ENCODE measurements around the gene NTN1. TPM values are rescaled to one million over a fixed set of nuclear protein-coding genes. Genes with fewer than 3 reads are reported as not detected.

NTN1 gene
- polyA plus RNA-seq, 1 experiment, result 0.06 TPM

- ChIA-PET POLR2A (no interaction called here), CTCF (interaction anchor here (2.9 kb wide), 1 partner anchor 9 kb away, joined by 16 read pairs; no protein-coding TSS in a partner anchor)
- TF ChIP-seq, protein P1, sequence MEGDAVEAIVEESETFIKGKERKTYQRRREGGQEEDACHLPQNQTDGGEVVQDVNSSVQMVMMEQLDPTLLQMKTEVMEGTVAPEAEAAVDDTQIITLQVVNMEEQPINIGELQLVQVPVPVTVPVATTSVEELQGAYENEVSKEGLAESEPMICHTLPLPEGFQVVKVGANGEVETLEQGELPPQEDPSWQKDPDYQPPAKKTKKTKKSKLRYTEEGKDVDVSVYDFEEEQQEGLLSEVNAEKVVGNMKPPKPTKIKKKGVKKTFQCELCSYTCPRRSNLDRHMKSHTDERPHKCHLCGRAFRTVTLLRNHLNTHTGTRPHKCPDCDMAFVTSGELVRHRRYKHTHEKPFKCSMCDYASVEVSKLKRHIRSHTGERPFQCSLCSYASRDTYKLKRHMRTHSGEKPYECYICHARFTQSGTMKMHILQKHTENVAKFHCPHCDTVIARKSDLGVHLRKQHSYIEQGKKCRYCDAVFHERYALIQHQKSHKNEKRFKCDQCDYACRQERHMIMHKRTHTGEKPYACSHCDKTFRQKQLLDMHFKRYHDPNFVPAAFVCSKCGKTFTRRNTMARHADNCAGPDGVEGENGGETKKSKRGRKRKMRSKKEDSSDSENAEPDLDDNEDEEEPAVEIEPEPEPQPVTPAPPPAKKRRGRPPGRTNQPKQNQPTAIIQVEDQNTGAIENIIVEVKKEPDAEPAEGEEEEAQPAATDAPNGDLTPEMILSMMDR (IDR thresholded peaks at IDR 0.05; ENCODE audit: insufficient read depth, low read depth, low read length), result no peak
- Histone ChIP-seq H3K27me3 (ENCODE audit: control insufficient read depth, insufficient read depth, low read length) (peaks cover 11% of the 10 kb centered on the region), H3K36me3 (ENCODE audit: control insufficient read depth, insufficient read depth, low read length) (no peaks in the 10 kb centered on the region), H3K4me3 (ENCODE audit: low read depth, low read length) (no peak overlapping the region)
- no peak for DNase-seq (ENCODE audit: low read depth)
These were observed 14.1 kb upstream of the NTN1 start for GRCh38 chr17:9007052-9007714.

- TF ChIP-seq, protein P1 (IDR thresholded peaks at IDR 0.05; ENCODE audit: insufficient read depth, low read depth, low read length), result no peak
- Histone ChIP-seq H3K36me3 (ENCODE audit: control insufficient read depth, insufficient read depth, low read length) (no peaks in the 10 kb centered on the region), H3K27me3 (ENCODE audit: control insufficient read depth, insufficient read depth, low read length) (peaks cover 6% of the 10 kb centered on the region), H3K4me3 (ENCODE audit: low read depth, low read length) (no peak overlapping the region)
- CTCF ChIA-PET, result interaction anchor here (1.4 to 2.9 kb wide), 2 partner anchors 11 to 283 kb away, joined by 3 to 16 read pairs; no protein-coding TSS in a partner anchor
- POLR2A ChIA-PET, result no interaction called here
- DNase-seq (ENCODE audit: low read depth), result no peak
These were observed 12.2 kb upstream of the NTN1 start for GRCh38 chr17:9009096-9009495.

- ChIA-PET POLR2A (no interaction called here), CTCF (interaction anchor here (0.6 to 2.9 kb wide), 3 partner anchors 12 to 283 kb away, joined by 3 to 16 read pairs (median 3); no protein-coding TSS in a partner anchor)
- Histone ChIP-seq H3K27me3 (ENCODE audit: control insufficient read depth, insufficient read depth, low read length) (peaks cover 1% of the 10 kb centered on the region; the same call in 1 of the 2 replicates), H3K36me3 (ENCODE audit: control insufficient read depth, insufficient read depth, low read length) (no peaks in the 10 kb centered on the region), H3K4me3 (ENCODE audit: low read depth, low read length) (no peak overlapping the region)
- TF ChIP-seq, protein P1 (IDR thresholded peaks at IDR 0.05; ENCODE audit: insufficient read depth, low read depth, low read length), result no peak
- DNase-seq (ENCODE audit: low read depth), result no peak
These were observed 11.6 kb upstream of the NTN1 start for GRCh38 chr17:9009737-9010136.

DNA sequence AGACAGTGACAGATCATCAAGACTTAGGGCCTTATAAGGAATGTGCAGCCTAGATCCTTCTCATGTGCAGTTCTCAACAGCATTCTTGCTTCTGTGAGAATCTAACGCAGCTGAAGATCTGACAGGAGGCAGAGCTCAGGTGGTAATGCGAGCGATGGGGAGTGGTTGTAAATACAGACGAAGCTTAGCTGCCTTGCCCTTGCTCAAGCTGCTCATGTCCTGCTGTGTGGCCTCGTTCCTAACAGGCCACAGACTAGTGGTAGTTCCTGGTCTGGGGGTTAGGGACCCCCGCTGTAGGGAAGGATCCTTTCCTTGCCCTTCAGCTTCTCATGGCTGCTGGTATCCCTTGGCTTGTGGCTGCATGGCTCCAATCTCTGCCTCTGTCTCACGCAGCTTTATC, 10.3 kb upstream of the NTN1 start:
- Histone ChIP-seq H3K36me3 (ENCODE audit: control insufficient read depth, insufficient read depth, low read length) (no peaks in the 10 kb centered on the region), H3K4me3 (ENCODE audit: low read depth, low read length) (no peak overlapping the region), H3K27me3 (ENCODE audit: control insufficient read depth, insufficient read depth, low read length) (no peaks in the 10 kb centered on the region)
- ChIA-PET CTCF (interaction anchor here (1.1 to 2.2 kb wide), 3 partner anchors 10 to 16 kb away, joined by 3 to 10 read pairs (median 4); no protein-coding TSS in a partner anchor), POLR2A (no interaction called here)
- no peak for DNase-seq (ENCODE audit: low read depth)
- TF ChIP-seq, protein P1 (IDR thresholded peaks at IDR 0.05; ENCODE audit: insufficient read depth, low read depth, low read length), result no peak

- no peaks in the 10 kb centered on the region for H3K36me3 ChIP-seq (ENCODE audit: control insufficient read depth, insufficient read depth, low read length)
These were observed 4.3 kb upstream of the NTN1 start for GRCh38 chr17:9016941-9017552.

More at GRCh38 chr17:9016941-9017552, 4.3 kb upstream of the NTN1 start:
- CTCF ChIA-PET, result no interaction called here
- POLR2A ChIA-PET, result no interaction called here
- DNase-seq (ENCODE audit: low read depth), result no peak
- peaks cover 13% of the 10 kb centered on the region for H3K27me3 ChIP-seq (ENCODE audit: control insufficient read depth, insufficient read depth, low read length)
- H3K4me3 ChIP-seq (ENCODE audit: low read depth, low read length), result no peak overlapping the region
- TF ChIP-seq, protein P1 (IDR thresholded peaks at IDR 0.05; ENCODE audit: insufficient read depth, low read depth, low read length), result no peak

Measured in BJ (cell line).